Neural progenitor cell (in vitro differentiated cells): ENCODE results near the gene DCST1.

Experiments
- EZH2 ChIP-seq: fragments of 200-600 bp; sonication (generic); IDR thresholded peaks from 2 replicates; pipeline ENCODE4 v1.6.1; 2017; ENCODE audit warnings: antibody characterized with exemption, mild to moderate bottlenecking, moderate library complexity
- EZH2phosphoT487 ChIP-seq: fragments of 200-600 bp; sonication (generic); IDR thresholded peaks from 2 replicates; pipeline ENCODE4 v1.6.1; 2017; ENCODE audit warnings: antibody characterized with exemption
- TF ChIP-seq, protein P1 (sequence below): fragments of 200-600 bp; sonication (generic); IDR thresholded peaks from 2 replicates; pipeline ENCODE4 v1.5.1; 2017; ENCODE audit warnings: antibody characterized with exemption, mild to moderate bottlenecking

GRCh38 chr1:155057788-155058211 is 24.2 kb downstream of the DCST1 start:
- TF ChIP-seq, protein P1, sequence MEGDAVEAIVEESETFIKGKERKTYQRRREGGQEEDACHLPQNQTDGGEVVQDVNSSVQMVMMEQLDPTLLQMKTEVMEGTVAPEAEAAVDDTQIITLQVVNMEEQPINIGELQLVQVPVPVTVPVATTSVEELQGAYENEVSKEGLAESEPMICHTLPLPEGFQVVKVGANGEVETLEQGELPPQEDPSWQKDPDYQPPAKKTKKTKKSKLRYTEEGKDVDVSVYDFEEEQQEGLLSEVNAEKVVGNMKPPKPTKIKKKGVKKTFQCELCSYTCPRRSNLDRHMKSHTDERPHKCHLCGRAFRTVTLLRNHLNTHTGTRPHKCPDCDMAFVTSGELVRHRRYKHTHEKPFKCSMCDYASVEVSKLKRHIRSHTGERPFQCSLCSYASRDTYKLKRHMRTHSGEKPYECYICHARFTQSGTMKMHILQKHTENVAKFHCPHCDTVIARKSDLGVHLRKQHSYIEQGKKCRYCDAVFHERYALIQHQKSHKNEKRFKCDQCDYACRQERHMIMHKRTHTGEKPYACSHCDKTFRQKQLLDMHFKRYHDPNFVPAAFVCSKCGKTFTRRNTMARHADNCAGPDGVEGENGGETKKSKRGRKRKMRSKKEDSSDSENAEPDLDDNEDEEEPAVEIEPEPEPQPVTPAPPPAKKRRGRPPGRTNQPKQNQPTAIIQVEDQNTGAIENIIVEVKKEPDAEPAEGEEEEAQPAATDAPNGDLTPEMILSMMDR: no peak
- no peak for TF ChIP-seq EZH2phosphoT487
- no peak for TF ChIP-seq EZH2
